K562 (cell line): Measurements from ENCODE around the gene EZH1. TPM values are rescaled to one million over a fixed set of nuclear protein-coding genes. Genes with fewer than 3 reads are reported as not detected.

Experiments used
- ATAC-seq: fragments of 200-7000 bp; cut with Tn5 transposase; 3 replicates; pipeline ENCODE4 v1.9.1; 2020; ENCODE audit warnings: moderate library complexity
- BruUV-seq: library from RNA; stranded (reverse); fragments of 400-500 nt; replicated peaks from 2 replicates; lab custom pipeline; 2021; lab: Mats Ljungman, UMichigan
- CTCF ChIA-PET: fragments of 300-600 bp; formaldehyde crosslinking; extraction: SDS; loops from one replicate; lab custom pipeline; 2021; ENCODE audit warnings: low intra/inter-chr PET ratio; lab: Yijun Ruan, JAX
- POLR2A ChIA-PET: fragments of 300-600, 350-650 bp; sonication (Branson Sonifier 250); formaldehyde crosslinking; extraction: SDS; loops from one replicate; lab custom pipeline; 2021; ENCODE audit warnings: antibody characterized with exemption, inconsistent platforms; lab: Yijun Ruan, JAX
- DNase-seq, 4 experiments: peaks; one replicate each; pipeline versions ENCODE4 v3.0.0 to v3.0.0-alpha.2; 2011 to 2018; ENCODE audit warnings: low spot score in 3 of 4, mixed read lengths in 3 of 4; ENCODE audit errors: extremely low read depth in 1 of 4
- FAIRE-seq: peaks from 2 replicates; lab custom pipeline; 2011; peaks lifted over from hg19 to GRCh38; lab: Jason Lieb, UNC
- H2AFZ ChIP-seq: 2 replicates; pipeline ENCODE4 v1.6.0; 2011; ENCODE audit warnings: low read depth, low read length, control low read depth, inconsistent platforms
- H3K27ac ChIP-seq: fragments of 200-600 bp; 3 replicates; pipeline ENCODE4 v1.8.0; 2011; ENCODE audit warnings: low read depth, mild to moderate bottlenecking, control low read depth, inconsistent platforms, low read length, moderate library complexity, mixed read lengths; ENCODE audit errors: extremely low read depth
- H3K27me3 ChIP-seq, 2 experiments: fragments of 300-600 bp in 1 of 2; 2 replicates in 1 of 2; 3 replicates in 1 of 2; pipeline versions ENCODE4 v1.6.0 to v1.8.0; 2011; ENCODE audit warnings: inconsistent platforms in 2 of 2, low read length in 2 of 2, mild to moderate bottlenecking in 1 of 2, mixed read lengths in 1 of 2, moderate library complexity in 1 of 2; ENCODE audit not compliant: control insufficient read depth in 2 of 2, insufficient read depth in 2 of 2
- H3K36me3 ChIP-seq: fragments of 300-600 bp; 3 replicates; pipeline ENCODE4 v1.8.0; 2011; ENCODE audit warnings: mild to moderate bottlenecking, low read length, inconsistent platforms; ENCODE audit not compliant: control insufficient read depth, insufficient read depth
- H3K4me1 ChIP-seq, 2 experiments: fragments of 200-600 bp in 1 of 2; replicated peaks in 1 of 2; 2 replicates in 1 of 2; 3 replicates in 1 of 2; pipeline versions ENCODE4 v1.5.1 to v1.8.0; 2011; ENCODE audit warnings: inconsistent platforms in 2 of 2, low read length in 2 of 2, mild to moderate bottlenecking in 1 of 2, mixed read lengths in 1 of 2, moderate library complexity in 1 of 2; ENCODE audit not compliant: control insufficient read depth in 2 of 2, insufficient read depth in 2 of 2
- H3K4me2 ChIP-seq: 2 replicates; pipeline ENCODE4 v1.6.1; 2011; ENCODE audit warnings: low read length, control low read depth, inconsistent platforms, mixed read lengths; ENCODE audit not compliant: insufficient read depth
- H3K4me3 ChIP-seq: fragments of 200-600 bp; sonication (generic), shearing (Covaris generic); 2 replicates; pipeline ENCODE4 v1.5.1; 2016; ENCODE audit warnings: control low read depth, inconsistent platforms
- H3K79me2 ChIP-seq: fragments of 200-600 bp; 3 replicates; pipeline ENCODE4 v1.8.0; 2011; ENCODE audit warnings: low read length, inconsistent platforms; ENCODE audit not compliant: control insufficient read depth, insufficient read depth
- H3K9ac ChIP-seq, 2 experiments: 2 replicates each; pipeline versions ENCODE4 v1.6.0 to v1.6.1; 2011; ENCODE audit warnings: low read depth in 2 of 2, low read length in 2 of 2, control low read depth in 1 of 2, inconsistent platforms in 1 of 2, mild to moderate bottlenecking in 1 of 2, mixed read lengths in 1 of 2; ENCODE audit not compliant: insufficient read depth in 1 of 2
- H3K9me1 ChIP-seq: one replicate; pipeline ENCODE4 v1.6.0; 2011; ENCODE audit warnings: inconsistent platforms, mild to moderate bottlenecking, low read length, moderate library complexity; ENCODE audit not compliant: control insufficient read depth, insufficient read depth
- H3K9me3 ChIP-seq: replicated peaks from 2 replicates; pipeline ENCODE4 v1.5.1; 2011; ENCODE audit warnings: low read depth, low read length, inconsistent platforms; ENCODE audit not compliant: control insufficient read depth, insufficient read depth
- H4K20me1 ChIP-seq: replicated peaks from 2 replicates; pipeline ENCODE4 v1.6.1; 2011; ENCODE audit warnings: low read length, inconsistent platforms, mixed read lengths; ENCODE audit not compliant: control insufficient read depth, insufficient read depth
- E2F4 ChIP-seq: sonication (generic); formaldehyde crosslinking; IDR thresholded peaks from 2 replicates; pipeline ENCODE4 v1.8.0; 2022; ENCODE audit warnings: mild to moderate bottlenecking, low read depth, missing genetic modification reagents
- HMG20A ChIP-seq: fragments of 450-650 bp; formaldehyde crosslinking; conservative IDR thresholded peaks from 2 replicates; pipeline ENCODE4 v1.4.0; 2020; ENCODE audit warnings: mild to moderate bottlenecking, mixed read lengths
- MTA3 ChIP-seq: fragments of 450-650 bp; formaldehyde crosslinking; IDR thresholded peaks from 2 replicates; pipeline ENCODE4 v1.6.1; 2017; ENCODE audit warnings: mild to moderate bottlenecking, borderline replicate concordance
- RBM39 ChIP-seq: fragments of 200-400 bp; formaldehyde crosslinking; optimal IDR thresholded peaks from 2 replicates; pipeline ENCODE3; 2018; ENCODE audit warnings: low read depth, low read length
- ZNF274 ChIP-seq: IDR thresholded peaks from 2 replicates; pipeline ENCODE4 v1.6.1; 2011; ENCODE audit warnings: low read depth, mild to moderate bottlenecking, low read length, moderate library complexity, borderline replicate concordance
- ZNF384 ChIP-seq: IDR thresholded peaks from 2 replicates; pipeline ENCODE4 v1.6.1; 2012; ENCODE audit warnings: low read depth, low read length, improper control_type of control experiment
- ZNF512 ChIP-seq: IDR thresholded peaks from 2 replicates; pipeline ENCODE4 v1.6.1; 2016; ENCODE audit warnings: missing genetic modification characterization, missing compliant biosample characterization
- WGBS: fragments of 100-300 bp; shearing (Covaris generic); methylation state at CpG from one replicate; pipeline ENCODE4 v1.1.6; 2016; ENCODE audit warnings: low coverage, mixed read lengths; ENCODE audit not compliant: insufficient coverage; ENCODE audit errors: missing lambda C conversion rate; 5-methylcytosine and 5-hydroxymethylcytosine counted together
- in situ Hi-C: fragments of 300-500 bp; cut with MboI; formaldehyde crosslinking; loops from 4 replicates; pipeline ENCODE4 v1.15.0; 2018; ENCODE audit warnings: inconsistent platforms, mixed read lengths
- intact Hi-C: fragments of 100-400 bp; cut with micrococcal nuclease; formaldehyde crosslinking; loops from 2 replicates; pipeline ENCODE4 v1.14.2; 2022
- polyA plus RNA-seq, 8 experiments: library from polyadenylated mRNA; depleted of rRNA in 4 of 8; stranded (reverse) in 5 of 8; unstranded in 3 of 8; fragments of >200 nt; fragmentation: Nextera tagmentation in 2 of 8; fragmentation: Illumina TruSeq in 1 of 8; extraction: Ambion mirVana in 2 of 8; extraction: Trizol in 1 of 8; gene quantifications; 2 replicates each; pipeline versions ENCODE4 v1.2.1 to v1.2.3, GENCODE V29; 2011 to 2014; ENCODE audit warnings: inconsistent platforms in 1 of 8, missing spikeins in 1 of 8
- total RNA-seq, 7 experiments: library from RNA; depleted of rRNA in 6 of 7; stranded (reverse); fragments of >200 nt in 6 of 7; fragmentation: Illumina TruSeq in 2 of 7; extraction: Trizol in 2 of 7; gene quantifications; 2 replicates each; pipeline versions ENCODE4 v1.2.1 to v1.2.3, GENCODE V29; 2011 to 2021; ENCODE audit warnings: low replicate concordance in 1 of 7

Gene EZH1
- total and polyA plus RNA-seq, 9 of the 15 experiments (the other 6 are each of a cell fraction or from before 2014, with no cell fraction given) = 8.6 to 40.8 (median 22.9) TPM

GRCh38 chr17:42775534-42776098 is 30.8 kb upstream of the EZH1 start (continued):
- TF ChIP-seq ZNF384 (0 out of 2 replicates have a peak, but pooled peaks have one; percentile 34), ZNF274 (no peak), RBM39 (no peak), HMG20A (CRISPR knock-in tag) (no peak), E2F4 (CRISPR knock-in tag) (no peak)

GRCh38 chr17:42774066-42774745 is 29.4 kb upstream of the EZH1 start:
- Histone ChIP-seq H3K9me1 (no peaks in the 10 kb centered on the region), H3K4me2 (peak overlapping the region; percentile 97), H3K9me3 (no peaks in the 10 kb centered on the region), H3K27ac (peak overlapping the region; percentile 85), H3K4me1 (peaks cover 34 to 47% of the 10 kb centered on the region in 2 experiments), H3K4me3 (peak overlapping the region; percentile 84), H3K79me2 (peaks cover 23% of the 10 kb centered on the region), H4K20me1 (no peaks in the 10 kb centered on the region), H2AFZ (no peak overlapping the region), H3K9ac (peak overlapping the region; percentile 88 to 95), H3K36me3 (peaks cover 43% of the 10 kb centered on the region), H3K27me3 (no peaks in the 10 kb centered on the region)
- TF ChIP-seq MTA3 (no peak), ZNF512 (tag) (0 out of 2 replicates have a peak, but pooled peaks have one; percentile 15)
- WGBS = 28% methylated on average over 3 of the region's 3 CpGs
- ATAC-seq = no peak
- no peak for FAIRE-seq
- CTCF ChIA-PET = interaction anchor here (0.6 to 0.7 kb wide), 2 partner anchors 156 to 187 kb away, joined by 3 read pairs; no protein-coding TSS in a partner anchor
- BruUV-seq = no TSS peak
- POLR2A ChIA-PET = interaction anchor here (0.6 to 1.5 kb wide), 7 partner anchors 9 to 196 kb away, joined by 3 to 12 read pairs (median 3); partner anchors contain the start of genes AARSD1, RAMP2, RETREG3 and TUBG1
- DNase-seq = no peak
- in situ Hi-C loops (no loop called here), intact Hi-C loops (loop anchor here (2.0 kb wide), 1 partner anchor 51 kb away; the partner anchor contains the start of gene BECN1)
